ENCODE measurements around the gene SSX4B.

- TF ChIP-seq, protein P1, sequence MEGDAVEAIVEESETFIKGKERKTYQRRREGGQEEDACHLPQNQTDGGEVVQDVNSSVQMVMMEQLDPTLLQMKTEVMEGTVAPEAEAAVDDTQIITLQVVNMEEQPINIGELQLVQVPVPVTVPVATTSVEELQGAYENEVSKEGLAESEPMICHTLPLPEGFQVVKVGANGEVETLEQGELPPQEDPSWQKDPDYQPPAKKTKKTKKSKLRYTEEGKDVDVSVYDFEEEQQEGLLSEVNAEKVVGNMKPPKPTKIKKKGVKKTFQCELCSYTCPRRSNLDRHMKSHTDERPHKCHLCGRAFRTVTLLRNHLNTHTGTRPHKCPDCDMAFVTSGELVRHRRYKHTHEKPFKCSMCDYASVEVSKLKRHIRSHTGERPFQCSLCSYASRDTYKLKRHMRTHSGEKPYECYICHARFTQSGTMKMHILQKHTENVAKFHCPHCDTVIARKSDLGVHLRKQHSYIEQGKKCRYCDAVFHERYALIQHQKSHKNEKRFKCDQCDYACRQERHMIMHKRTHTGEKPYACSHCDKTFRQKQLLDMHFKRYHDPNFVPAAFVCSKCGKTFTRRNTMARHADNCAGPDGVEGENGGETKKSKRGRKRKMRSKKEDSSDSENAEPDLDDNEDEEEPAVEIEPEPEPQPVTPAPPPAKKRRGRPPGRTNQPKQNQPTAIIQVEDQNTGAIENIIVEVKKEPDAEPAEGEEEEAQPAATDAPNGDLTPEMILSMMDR (IDR thresholded peaks at IDR 0.05; ENCODE audit: insufficient read depth, low read depth, low read length) = no peak
- TF ChIP-seq EZH2 (IDR thresholded peaks at IDR 0.05; ENCODE audit: insufficient read depth, low read length) = no peak
These were observed 39.9 kb upstream of the SSX4B start for GRCh38 chrX:48451708-48452107.

All from astrocyte (in vitro differentiated cells and primary cell).